Panc1 (cell line): Measurements from ENCODE around the gene IL19.

ENCODE experiments used
- POLR2AphosphoS5 ChIP-seq: IDR thresholded peaks from 2 replicates; pipeline ENCODE4 v1.6.1; 2012; ENCODE audit warnings: mild to moderate bottlenecking, low read depth, low read length, moderate library complexity
- SIN3A ChIP-seq: IDR thresholded peaks from 2 replicates; pipeline ENCODE4 v1.6.1; 2012; ENCODE audit warnings: low read depth, mild to moderate bottlenecking, low read length, moderate library complexity, borderline replicate concordance; ENCODE audit not compliant: insufficient read depth
- TCF7L2 ChIP-seq: IDR thresholded peaks from 2 replicates; pipeline ENCODE4 v1.6.1; 2011; ENCODE audit warnings: mild to moderate bottlenecking, low read depth, low read length, inconsistent platforms
- TF ChIP-seq, protein P1 (sequence below), 2 experiments: IDR thresholded peaks; 2 replicates each; pipeline ENCODE4 v1.6.1; 2011 to 2012; ENCODE audit warnings: low read depth in 2 of 2, control low read depth in 1 of 2, low read length in 1 of 2, mild to moderate bottlenecking in 1 of 2, moderate library complexity in 1 of 2; ENCODE audit not compliant: insufficient read depth in 1 of 2
- TF ChIP-seq, protein P2 (sequence below): fragments of 450-650 bp; IDR thresholded peaks from 2 replicates; pipeline ENCODE4 v1.5.1; 2017; ENCODE audit warnings: mild to moderate bottlenecking

DNA sequence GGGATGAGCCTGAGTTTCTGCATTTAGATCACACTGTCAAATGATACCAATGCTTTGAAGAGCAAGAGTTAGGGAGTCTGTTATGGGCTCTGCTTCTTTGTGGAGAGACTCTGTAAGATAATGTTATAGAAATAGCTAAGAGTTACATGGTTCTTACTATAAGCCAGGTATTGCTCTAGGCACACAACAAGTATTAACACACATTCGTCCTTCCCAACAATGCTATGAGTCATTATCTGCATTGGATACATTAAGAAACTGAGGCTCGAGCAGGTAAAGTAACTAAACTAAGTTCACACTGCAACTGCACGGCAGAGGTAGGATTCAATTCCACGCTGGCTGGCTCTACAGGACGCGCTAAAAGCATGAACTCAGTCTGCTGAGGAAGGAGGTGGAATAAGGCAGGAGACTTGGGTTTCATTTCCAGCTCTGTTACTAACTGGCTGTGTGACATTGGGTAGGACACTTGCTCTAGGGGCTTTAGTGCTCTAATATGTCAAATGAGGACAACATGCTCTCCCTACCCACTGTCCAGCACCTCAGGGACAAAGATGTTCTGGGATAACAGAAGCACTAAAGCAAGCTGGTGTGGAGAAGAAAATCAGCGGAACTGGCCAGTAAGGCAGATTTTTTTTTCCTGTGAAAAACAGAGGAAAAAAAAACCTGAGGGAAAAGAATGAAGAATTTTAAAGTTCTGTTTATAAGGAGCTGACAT, 71.2 kb downstream of the IL19 start:
- TF ChIP-seq POLR2AphosphoS5 (no peak), SIN3A (no peak), TCF7L2 (no peak)
- TF ChIP-seq, protein P1, sequence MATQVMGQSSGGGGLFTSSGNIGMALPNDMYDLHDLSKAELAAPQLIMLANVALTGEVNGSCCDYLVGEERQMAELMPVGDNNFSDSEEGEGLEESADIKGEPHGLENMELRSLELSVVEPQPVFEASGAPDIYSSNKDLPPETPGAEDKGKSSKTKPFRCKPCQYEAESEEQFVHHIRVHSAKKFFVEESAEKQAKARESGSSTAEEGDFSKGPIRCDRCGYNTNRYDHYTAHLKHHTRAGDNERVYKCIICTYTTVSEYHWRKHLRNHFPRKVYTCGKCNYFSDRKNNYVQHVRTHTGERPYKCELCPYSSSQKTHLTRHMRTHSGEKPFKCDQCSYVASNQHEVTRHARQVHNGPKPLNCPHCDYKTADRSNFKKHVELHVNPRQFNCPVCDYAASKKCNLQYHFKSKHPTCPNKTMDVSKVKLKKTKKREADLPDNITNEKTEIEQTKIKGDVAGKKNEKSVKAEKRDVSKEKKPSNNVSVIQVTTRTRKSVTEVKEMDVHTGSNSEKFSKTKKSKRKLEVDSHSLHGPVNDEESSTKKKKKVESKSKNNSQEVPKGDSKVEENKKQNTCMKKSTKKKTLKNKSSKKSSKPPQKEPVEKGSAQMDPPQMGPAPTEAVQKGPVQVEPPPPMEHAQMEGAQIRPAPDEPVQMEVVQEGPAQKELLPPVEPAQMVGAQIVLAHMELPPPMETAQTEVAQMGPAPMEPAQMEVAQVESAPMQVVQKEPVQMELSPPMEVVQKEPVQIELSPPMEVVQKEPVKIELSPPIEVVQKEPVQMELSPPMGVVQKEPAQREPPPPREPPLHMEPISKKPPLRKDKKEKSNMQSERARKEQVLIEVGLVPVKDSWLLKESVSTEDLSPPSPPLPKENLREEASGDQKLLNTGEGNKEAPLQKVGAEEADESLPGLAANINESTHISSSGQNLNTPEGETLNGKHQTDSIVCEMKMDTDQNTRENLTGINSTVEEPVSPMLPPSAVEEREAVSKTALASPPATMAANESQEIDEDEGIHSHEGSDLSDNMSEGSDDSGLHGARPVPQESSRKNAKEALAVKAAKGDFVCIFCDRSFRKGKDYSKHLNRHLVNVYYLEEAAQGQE (IDR thresholded peaks at IDR 0.05; ENCODE audit: insufficient read depth in 1 of 2, low read depth in 2 of 2, low read length in 1 of 2) = no peak
- TF ChIP-seq, protein P2, sequence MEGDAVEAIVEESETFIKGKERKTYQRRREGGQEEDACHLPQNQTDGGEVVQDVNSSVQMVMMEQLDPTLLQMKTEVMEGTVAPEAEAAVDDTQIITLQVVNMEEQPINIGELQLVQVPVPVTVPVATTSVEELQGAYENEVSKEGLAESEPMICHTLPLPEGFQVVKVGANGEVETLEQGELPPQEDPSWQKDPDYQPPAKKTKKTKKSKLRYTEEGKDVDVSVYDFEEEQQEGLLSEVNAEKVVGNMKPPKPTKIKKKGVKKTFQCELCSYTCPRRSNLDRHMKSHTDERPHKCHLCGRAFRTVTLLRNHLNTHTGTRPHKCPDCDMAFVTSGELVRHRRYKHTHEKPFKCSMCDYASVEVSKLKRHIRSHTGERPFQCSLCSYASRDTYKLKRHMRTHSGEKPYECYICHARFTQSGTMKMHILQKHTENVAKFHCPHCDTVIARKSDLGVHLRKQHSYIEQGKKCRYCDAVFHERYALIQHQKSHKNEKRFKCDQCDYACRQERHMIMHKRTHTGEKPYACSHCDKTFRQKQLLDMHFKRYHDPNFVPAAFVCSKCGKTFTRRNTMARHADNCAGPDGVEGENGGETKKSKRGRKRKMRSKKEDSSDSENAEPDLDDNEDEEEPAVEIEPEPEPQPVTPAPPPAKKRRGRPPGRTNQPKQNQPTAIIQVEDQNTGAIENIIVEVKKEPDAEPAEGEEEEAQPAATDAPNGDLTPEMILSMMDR = no peak
